Measurements from ENCODE around the gene CHSY1. TPM values are rescaled to one million over a fixed set of nuclear protein-coding genes. Genes with fewer than 3 reads are reported as not detected.
"Not testable (repeated sequence)": the region's sequence is repeated elsewhere in the genome, so short reads cannot be mapped to it uniquely, and the experiment has no call there.

The CHSY1 gene
- total and polyA plus RNA-seq, 7 donors = 1.8 to 13.6 (median 11.2) TPM

- no peaks in the 10 kb centered on the region for H3K27me3 ChIP-seq
- 77 to 91% methylated on average over 4 of the region's 4 CpGs for WGBS, 2 donors
- TF ChIP-seq POLR2A (IDR thresholded peaks at IDR 0.05) (no peak), POLR2AphosphoS5 (IDR thresholded peaks at IDR 0.05) (no peak), CTCF (IDR thresholded peaks at IDR 0.05) (no peak), EP300 (IDR thresholded peaks at IDR 0.05) (no peak)
- no peak overlapping the region for H3K27ac ChIP-seq
- H3K4me3 ChIP-seq = no peak overlapping the region
- intact Hi-C loops (cut with DNase I) = no loop called here
- H3K4me1 ChIP-seq = peaks cover 0 to 24% (median 16%) of the 10 kb centered on the region in 4 donors
- no peak for DNase-seq
- H3K36me3 ChIP-seq = no peaks in the 10 kb centered on the region
- H3K9me3 ChIP-seq = no peaks in the 10 kb centered on the region
These were observed 121.9 kb downstream of the CHSY1 start for GRCh38 chr15:101129851-101130380.

- H3K36me3 ChIP-seq = no peaks in the 10 kb centered on the region
- H3K27me3 ChIP-seq = no peaks in the 10 kb centered on the region
- peaks cover 0 to 24% (median 16%) of the 10 kb centered on the region in 4 donors for H3K4me1 ChIP-seq
- WGBS, 2 donors = 82 to 87% methylated on average over 18 of the region's 18 CpGs
- H3K9me3 ChIP-seq = no peaks in the 10 kb centered on the region
- intact Hi-C loops (cut with DNase I) = no loop called here
- no peak for DNase-seq
- TF ChIP-seq EP300 (IDR thresholded peaks at IDR 0.05) (no peak), POLR2AphosphoS5 (IDR thresholded peaks at IDR 0.05) (peak in 1 of 4 donors; percentile 49)
- H3K27ac ChIP-seq = peak overlapping the region; percentile 71 to 82 (median 74)
- no peak overlapping the region for H3K4me3 ChIP-seq
These were observed 123.4 kb downstream of the CHSY1 start for GRCh38 chr15:101128221-101129015.

GRCh38 chr15:101127506-101128076, 124.3 kb downstream of the CHSY1 start:
- peak overlapping the region; percentile 71 to 82 (median 74) for H3K27ac ChIP-seq
- H3K9me3 ChIP-seq = no peaks in the 10 kb centered on the region
- H3K4me3 ChIP-seq = no peak overlapping the region
- 20 to 48% methylated on average over 13 of the region's 13 CpGs for WGBS, 2 donors
- intact Hi-C loops (cut with DNase I) = no loop called here
- no peak for TF ChIP-seq EP300 (IDR thresholded peaks at IDR 0.05)
- peak in 3 of 4 donors; percentile 18 to 56 (median 44) for TF ChIP-seq POLR2AphosphoS5 (IDR thresholded peaks at IDR 0.05)
- no peak for TF ChIP-seq POLR2A (IDR thresholded peaks at IDR 0.05)
- DNase-seq = peak; percentile 91
- peaks cover 0 to 24% (median 16%) of the 10 kb centered on the region in 4 donors for H3K4me1 ChIP-seq
- no peaks in the 10 kb centered on the region for H3K36me3 ChIP-seq
- no peaks in the 10 kb centered on the region for H3K27me3 ChIP-seq

GRCh38 chr15:101126618-101127505, 125.0 kb downstream of the CHSY1 start:
- H3K27me3 ChIP-seq = no peaks in the 10 kb centered on the region
- intact Hi-C loops (cut with DNase I) = no loop called here
- H3K9me3 ChIP-seq = no peaks in the 10 kb centered on the region
- peaks cover 0 to 30% (median 19%) of the 10 kb centered on the region in 4 donors for H3K4me1 ChIP-seq
- no peak for DNase-seq
- WGBS, 2 donors = 61 to 76% methylated on average over 11 of the region's 11 CpGs
- TF ChIP-seq POLR2A (IDR thresholded peaks at IDR 0.05) (no peak), CTCF (IDR thresholded peaks at IDR 0.05) (no peak), POLR2AphosphoS5 (IDR thresholded peaks at IDR 0.05) (no peak), EP300 (IDR thresholded peaks at IDR 0.05) (no peak)
- no peak overlapping the region for H3K4me3 ChIP-seq
- H3K36me3 ChIP-seq = no peaks in the 10 kb centered on the region
- H3K27ac ChIP-seq = peak overlapping the region; percentile 71 to 82 (median 74)

- H3K27me3 ChIP-seq; intact Hi-C loops (cut with DNase I); DNase-seq; H3K4me3 ChIP-seq; H3K9me3 ChIP-seq; H3K36me3 ChIP-seq: not testable (repeated sequence)
- peaks cover 0 to 39% (median 28%) of the 10 kb centered on the region in 4 donors for H3K4me1 ChIP-seq
- 79 to 88% methylated on average over 13 of the region's 13 CpGs for WGBS, 2 donors
- H3K27ac ChIP-seq = peak overlapping the region in 1 of 4 donors; percentile 82
These were observed 125.9 kb downstream of the CHSY1 start for GRCh38 chr15:101125881-101126428.

Other genes with a start within 250 kb of the CHSY1 start
- 10 to 100 TPM; 39.3 to 62.1 (median 44.1) TPM for gene SELENOS, start 25.4 kb upstream of the CHSY1 start, total RNA-seq
- gene SELENOS, start 25.4 kb upstream of the CHSY1 start, polyA plus RNA-seq = 100 to 1,000 TPM in 1 of 3 donors, 10 to 100 TPM in 2; 55.9 to 127 (median 66.1) TPM
- gene SNRPA1, start 43.2 kb upstream of the CHSY1 start, total RNA-seq = 10 to 100 TPM; 26.0 to 40.5 (median 33.7) TPM
- gene SNRPA1, start 43.2 kb upstream of the CHSY1 start, polyA plus RNA-seq = 10 to 100 TPM; 57.7 to 76.3 (median 70.3) TPM
- gene PCSK6, start 237.7 kb upstream of the CHSY1 start, total RNA-seq = 1 to 10 TPM; 2.9 to 8.9 (median 5.2) TPM
- gene PCSK6, start 237.7 kb upstream of the CHSY1 start, polyA plus RNA-seq = 10 to 100 TPM in 1 of 3 donors, 1 to 10 TPM in 2; 4.2 to 10.3 (median 7.2) TPM